HEK293 (cell line): ENCODE data around the gene ITGA11.

Source experiments
- GFI1B ChIP-seq: fragments of 450-650 bp; formaldehyde crosslinking; IDR thresholded peaks from 2 replicates; pipeline ENCODE4 v1.5.1; 2016; ENCODE audit warnings: missing biosample characterization, missing genetic modification characterization
- HOXA7 ChIP-seq: sonication (generic); formaldehyde crosslinking; IDR thresholded peaks from 2 replicates; pipeline ENCODE4 v1.8.1; 2022; ENCODE audit warnings: missing genetic modification reagents, borderline replicate concordance
- ZBTB17 ChIP-seq: fragments of 450-650 bp; formaldehyde crosslinking; IDR thresholded peaks from 2 replicates; pipeline ENCODE4 v1.5.1; 2016; ENCODE audit warnings: missing biosample characterization, missing genetic modification characterization
- ZNF302 ChIP-seq: fragments of 450-650 bp; formaldehyde crosslinking; IDR thresholded peaks from 2 replicates; pipeline ENCODE4 v1.5.1; 2016; ENCODE audit warnings: missing biosample characterization, missing genetic modification characterization, low read depth
- ZNF391 ChIP-seq: fragments of 450-650 bp; formaldehyde crosslinking; IDR thresholded peaks from 2 replicates; pipeline ENCODE4 v1.5.1; 2016; ENCODE audit warnings: low read depth, missing biosample characterization, missing genetic modification characterization, borderline replicate concordance
- ZNF768 ChIP-seq: fragments of 450-650 bp; formaldehyde crosslinking; IDR thresholded peaks from 2 replicates; pipeline ENCODE4 v1.5.1; 2018; ENCODE audit warnings: missing biosample characterization, mild to moderate bottlenecking, missing genetic modification characterization
- TF ChIP-seq, protein P1 (sequence below): fragments of 450-650 bp; formaldehyde crosslinking; IDR thresholded peaks from 2 replicates; pipeline ENCODE4 v1.5.1; 2016; ENCODE audit warnings: missing biosample characterization, missing genetic modification characterization

DNA sequence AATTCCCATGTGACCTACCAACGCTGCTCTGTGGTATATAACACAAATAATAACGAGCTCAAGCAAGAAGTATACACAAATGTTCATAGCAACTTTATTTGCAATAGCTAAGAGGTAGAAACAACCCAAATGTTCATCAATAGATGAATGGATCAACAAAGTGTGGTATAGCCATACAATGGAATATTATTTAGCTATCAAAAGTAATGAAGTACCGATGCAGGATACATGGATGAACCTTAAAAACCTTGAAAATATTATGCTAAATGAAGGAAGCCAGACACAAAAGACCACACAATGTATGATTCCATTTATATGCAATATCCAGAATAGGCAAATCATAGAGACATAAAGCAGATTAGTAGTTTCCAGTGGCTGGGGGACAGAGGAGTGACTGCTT, 170.0 kb downstream of the ITGA11 start:
- no peak for TF ChIP-seq GFI1B
- TF ChIP-seq, protein P1, sequence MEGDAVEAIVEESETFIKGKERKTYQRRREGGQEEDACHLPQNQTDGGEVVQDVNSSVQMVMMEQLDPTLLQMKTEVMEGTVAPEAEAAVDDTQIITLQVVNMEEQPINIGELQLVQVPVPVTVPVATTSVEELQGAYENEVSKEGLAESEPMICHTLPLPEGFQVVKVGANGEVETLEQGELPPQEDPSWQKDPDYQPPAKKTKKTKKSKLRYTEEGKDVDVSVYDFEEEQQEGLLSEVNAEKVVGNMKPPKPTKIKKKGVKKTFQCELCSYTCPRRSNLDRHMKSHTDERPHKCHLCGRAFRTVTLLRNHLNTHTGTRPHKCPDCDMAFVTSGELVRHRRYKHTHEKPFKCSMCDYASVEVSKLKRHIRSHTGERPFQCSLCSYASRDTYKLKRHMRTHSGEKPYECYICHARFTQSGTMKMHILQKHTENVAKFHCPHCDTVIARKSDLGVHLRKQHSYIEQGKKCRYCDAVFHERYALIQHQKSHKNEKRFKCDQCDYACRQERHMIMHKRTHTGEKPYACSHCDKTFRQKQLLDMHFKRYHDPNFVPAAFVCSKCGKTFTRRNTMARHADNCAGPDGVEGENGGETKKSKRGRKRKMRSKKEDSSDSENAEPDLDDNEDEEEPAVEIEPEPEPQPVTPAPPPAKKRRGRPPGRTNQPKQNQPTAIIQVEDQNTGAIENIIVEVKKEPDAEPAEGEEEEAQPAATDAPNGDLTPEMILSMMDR (tag by site-specific recombination) = no peak
- TF ChIP-seq ZNF768 (tag by site-specific recombination) = no peak
- TF ChIP-seq HOXA7 (CRISPR knock-in tag) = no peak
- no peak; the same call in 1 of the 2 replicates for TF ChIP-seq ZBTB17
- TF ChIP-seq ZNF302 = no peak
- TF ChIP-seq ZNF391 (tag by site-specific recombination) = no peak
